ENCODE results near the gene ZNF660.

- TF ChIP-seq ZNF384 (IDR thresholded peaks at IDR 0.05) (no peak), NFRKB (IDR thresholded peaks at IDR 0.05) (no peak), ARNT (IDR thresholded peaks at IDR 0.05) (no peak), SP1 (IDR thresholded peaks at IDR 0.05) (no peak), FOXK2 (IDR thresholded peaks at IDR 0.05) (no peak)
Measured at GRCh38 chr3:44601749-44602148, 17.0 kb downstream of the ZNF660 start.
